K562 treated with DMSO at 1 percent for 48 hours (cell line): Measurements from ENCODE around the gene LCE1F. TPM values are rescaled to one million over a fixed set of nuclear protein-coding genes. Genes with fewer than 3 reads are reported as not detected.

Source experiments
- total RNA-seq: library from RNA; unstranded; fragments of 300-600 nt; gene quantifications from 2 replicates; pipeline ENCODE4 v1.2.3, GENCODE V29; 2022; ENCODE audit warnings: low replicate concordance; ENCODE audit errors: extremely low read depth

The LCE1F gene
- total RNA-seq: not detected in 2 replicates

GRCh38 chr1:152774875-152775274 is at the start of gene LCE1F:
Gene LCE1F, plus strand, starts transcription at chr1:152775140. Its CDS starts 1,232 bp downstream, at chr1:152776372.

DNA sequence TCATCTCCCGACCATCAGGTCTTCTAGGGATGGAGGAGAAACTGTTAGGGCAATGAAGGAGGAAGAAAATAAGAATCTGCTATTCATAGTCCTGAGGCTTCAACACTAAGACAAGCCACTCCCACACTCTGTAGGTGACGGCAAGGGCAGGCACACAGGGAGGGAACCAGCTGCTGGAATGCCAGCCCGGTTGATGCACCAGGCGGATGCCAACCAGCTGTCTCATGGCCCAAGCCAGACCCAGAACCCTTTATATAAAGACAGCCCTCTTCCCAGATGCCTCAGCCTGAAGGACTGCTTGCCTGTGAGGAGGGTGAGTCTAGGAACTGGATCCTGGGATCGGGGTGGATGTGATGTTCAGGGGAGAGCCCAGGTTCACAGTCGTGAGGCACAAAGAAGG is 17.2 kb upstream of the LCE1F start, which contains the start of gene KPRP:
Gene KPRP, plus strand, starts transcription at position 279 of the 400 bp plus-strand sequence. CDS start 1,564 bp downstream, outside the sequence.

DNA sequence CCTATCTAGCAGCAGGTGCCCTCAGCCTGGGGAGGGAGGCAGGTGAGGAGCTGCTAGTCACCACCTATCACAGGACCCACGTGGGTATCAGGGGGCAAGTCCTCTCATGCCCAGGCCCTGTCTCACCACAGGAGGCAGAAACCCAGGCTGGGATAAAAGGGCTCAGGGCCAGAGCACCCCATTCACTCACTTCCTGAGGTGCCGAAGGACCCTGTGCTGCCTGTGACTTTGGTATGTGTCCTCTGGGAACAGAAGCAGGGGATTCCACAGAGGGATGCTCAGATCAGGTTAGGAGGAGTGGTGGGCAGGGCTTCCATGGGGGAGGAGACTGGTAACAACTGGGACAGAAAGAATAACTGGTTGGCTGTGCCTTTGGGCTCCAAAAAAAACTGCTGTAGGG is 11.1 kb downstream of the LCE1F start, which contains the start of gene LCE1E:
Gene LCE1E, plus strand, starts transcription at position 181 of the 400 bp plus-strand sequence. CDS start 1,043 bp downstream, outside the sequence.

GRCh38 chr1:152796421-152796820 is 21.5 kb downstream of the LCE1F start, which contains the start of gene LCE1D:
Gene LCE1D, plus strand, starts transcription at chr1:152796721. Its CDS starts 1,074 bp downstream, at chr1:152797795.

GRCh38 chr1:152806576-152806975 is 31.6 kb downstream of the LCE1F start, which contains the start of gene LCE1C:
Gene LCE1C, minus strand, starts transcription at chr1:152806651. Its CDS starts 1,173 bp downstream, at chr1:152805478.

GRCh38 chr1:152811671-152812070 is 36.7 kb downstream of the LCE1F start, which contains the start of gene LCE1B:
Gene LCE1B, plus strand, starts transcription at chr1:152811971. Its CDS starts 476 bp downstream, at chr1:152812447.

Other genes with a start within 250 kb of the LCE1F start
- not detected in 2 replicates for gene LCE3E, start 208.4 kb upstream of the LCE1F start, total RNA-seq
- not detected in 2 replicates for gene LCE3D, start 194.6 kb upstream of the LCE1F start, total RNA-seq
- not detected in 2 replicates for gene LCE3C, start 174.9 kb upstream of the LCE1F start, total RNA-seq
- gene LCE3B, start 161.3 kb upstream of the LCE1F start, total RNA-seq: not detected in 2 replicates
- gene LCE3A, start 152.0 kb upstream of the LCE1F start, total RNA-seq: not detected in 2 replicates
- gene LCE2D, start 111.8 kb upstream of the LCE1F start, total RNA-seq: not detected in 2 replicates
- gene LCE2C, start 99.9 kb upstream of the LCE1F start, total RNA-seq: not detected in 2 replicates
- not detected in 2 replicates for gene LCE2B, start 89.0 kb upstream of the LCE1F start, total RNA-seq
- gene LCE2A, start 76.8 kb upstream of the LCE1F start, total RNA-seq: not detected in 2 replicates
- not detected in 2 replicates for gene LCE4A, start 67.0 kb upstream of the LCE1F start, total RNA-seq
- gene KPRP, start 17.1 kb upstream of the LCE1F start, total RNA-seq: not detected in 2 replicates
- gene LCE1E, start 11.1 kb downstream of the LCE1F start, total RNA-seq: not detected in 2 replicates
- gene LCE1D, start 21.6 kb downstream of the LCE1F start, total RNA-seq: not detected in 2 replicates
- not detected in 2 replicates for gene LCE1C, start 31.5 kb downstream of the LCE1F start, total RNA-seq
- gene LCE1B, start 36.8 kb downstream of the LCE1F start, total RNA-seq: not detected in 2 replicates
- not detected in 2 replicates for gene LCE1A, start 52.3 kb downstream of the LCE1F start, total RNA-seq
- not detected in 2 replicates for gene LCE6A, start 67.7 kb downstream of the LCE1F start, total RNA-seq
- gene LCE7A, start 84.9 kb downstream of the LCE1F start, total RNA-seq: not detected in 2 replicates
- gene SMCP, start 103.2 kb downstream of the LCE1F start, total RNA-seq: not detected in 2 replicates
- not detected in 2 replicates for gene IVL, start 133.4 kb downstream of the LCE1F start, total RNA-seq
- gene SPRR5, start 172.1 kb downstream of the LCE1F start, total RNA-seq: not detected in 2 replicates
- not detected in 2 replicates for gene SPRR4, start 195.5 kb downstream of the LCE1F start, total RNA-seq
- not detected in 2 replicates for gene SPRR1A, start 208.9 kb downstream of the LCE1F start, total RNA-seq
- gene SPRR3, start 226.6 kb downstream of the LCE1F start, total RNA-seq: not detected in 2 replicates